Cardiac muscle cell (in vitro differentiated cells and primary cell): Measurements from ENCODE around the gene MEGF6. TPM values are rescaled to one million over a fixed set of nuclear protein-coding genes. Genes with fewer than 3 reads are reported as not detected.

ENCODE experiments used
- DNase-seq, 2 donors: peaks; one replicate each; pipeline versions ENCODE4 v3.0.0 to v3.0.0-alpha.2; 2010 to 2017; ENCODE audit warnings: low read depth in 1 of 2, low spot score in 1 of 2
- H3K27ac ChIP-seq: fragments of 200-600 bp; sonication (generic); 2 replicates; pipeline ENCODE4 v1.5.1; 2016
- H3K27me3 ChIP-seq: fragments of 200-600 bp; sonication (generic); 2 replicates; pipeline ENCODE4 v1.6.0; 2016; ENCODE audit warnings: control low read depth
- H3K36me3 ChIP-seq: fragments of 200-600 bp; sonication (generic); 2 replicates; pipeline ENCODE4 v1.5.1; 2016; ENCODE audit warnings: control low read depth
- H3K4me1 ChIP-seq: fragments of 200-600 bp; sonication (generic); 2 replicates; pipeline ENCODE4 v1.8.1; 2017; ENCODE audit warnings: low read depth, mild to moderate bottlenecking, mixed run types
- H3K4me3 ChIP-seq: fragments of 200-600 bp; sonication (generic); 2 replicates; pipeline ENCODE4 v1.5.1; 2016; ENCODE audit warnings: mild to moderate bottlenecking
- H3K9me3 ChIP-seq: fragments of 200-600 bp; sonication (generic); 2 replicates; pipeline ENCODE4 v1.5.1; 2017; ENCODE audit warnings: low read depth, mild to moderate bottlenecking, control low read depth
- polyA plus RNA-seq: library from polyadenylated mRNA; unstranded; fragments of >200 nt; fragmentation: Nextera tagmentation; extraction: Ambion mirVana; gene quantifications from 2 replicates; pipeline ENCODE4 v1.2.1, GENCODE V29; 2016
- total RNA-seq: library from RNA; depleted of rRNA; stranded (reverse); fragments of >200 nt; gene quantifications from 2 replicates; pipeline ENCODE4 v1.2.3, GENCODE V29; 2016
- TF ChIP-seq, protein P1 (sequence below): IDR thresholded peaks from 2 replicates; pipeline ENCODE4 v1.5.1; 2012; ENCODE audit warnings: low read depth, mild to moderate bottlenecking, low read length

Gene MEGF6
- total and polyA plus RNA-seq, 2 experiments from 2014 or later: 11.1 to 31.7 TPM

DNA sequence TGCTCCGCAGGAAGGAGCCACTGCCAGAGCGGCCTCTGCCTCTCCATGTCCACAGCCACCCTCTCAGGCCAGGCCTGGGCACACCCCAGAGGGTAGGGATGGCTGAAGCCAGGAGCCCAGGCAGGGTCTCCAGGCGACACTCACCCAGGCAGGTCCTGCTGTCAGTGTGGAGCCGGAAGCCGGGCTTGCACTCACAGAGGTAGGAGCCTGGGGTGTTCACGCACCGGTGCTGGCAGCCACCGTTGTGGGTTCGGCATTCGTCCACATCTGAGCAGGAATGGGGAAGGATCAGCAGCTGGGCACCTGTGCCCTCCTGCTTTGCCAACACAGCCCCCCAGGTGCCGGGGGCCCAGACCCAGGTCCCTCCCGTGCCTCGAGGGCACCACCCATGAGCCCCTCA, 87.3 kb downstream of the MEGF6 start:
- no peak overlapping the region for H3K4me3 ChIP-seq
- H3K9me3 ChIP-seq: no peaks in the 10 kb centered on the region
- H3K36me3 ChIP-seq: no peaks in the 10 kb centered on the region
- H3K27ac ChIP-seq: no peak overlapping the region
- DNase-seq: no peak
- no peaks in the 10 kb centered on the region for H3K27me3 ChIP-seq
- peaks cover 3% of the 10 kb centered on the region for H3K4me1 ChIP-seq
- TF ChIP-seq, protein P1, sequence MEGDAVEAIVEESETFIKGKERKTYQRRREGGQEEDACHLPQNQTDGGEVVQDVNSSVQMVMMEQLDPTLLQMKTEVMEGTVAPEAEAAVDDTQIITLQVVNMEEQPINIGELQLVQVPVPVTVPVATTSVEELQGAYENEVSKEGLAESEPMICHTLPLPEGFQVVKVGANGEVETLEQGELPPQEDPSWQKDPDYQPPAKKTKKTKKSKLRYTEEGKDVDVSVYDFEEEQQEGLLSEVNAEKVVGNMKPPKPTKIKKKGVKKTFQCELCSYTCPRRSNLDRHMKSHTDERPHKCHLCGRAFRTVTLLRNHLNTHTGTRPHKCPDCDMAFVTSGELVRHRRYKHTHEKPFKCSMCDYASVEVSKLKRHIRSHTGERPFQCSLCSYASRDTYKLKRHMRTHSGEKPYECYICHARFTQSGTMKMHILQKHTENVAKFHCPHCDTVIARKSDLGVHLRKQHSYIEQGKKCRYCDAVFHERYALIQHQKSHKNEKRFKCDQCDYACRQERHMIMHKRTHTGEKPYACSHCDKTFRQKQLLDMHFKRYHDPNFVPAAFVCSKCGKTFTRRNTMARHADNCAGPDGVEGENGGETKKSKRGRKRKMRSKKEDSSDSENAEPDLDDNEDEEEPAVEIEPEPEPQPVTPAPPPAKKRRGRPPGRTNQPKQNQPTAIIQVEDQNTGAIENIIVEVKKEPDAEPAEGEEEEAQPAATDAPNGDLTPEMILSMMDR: no peak

DNA sequence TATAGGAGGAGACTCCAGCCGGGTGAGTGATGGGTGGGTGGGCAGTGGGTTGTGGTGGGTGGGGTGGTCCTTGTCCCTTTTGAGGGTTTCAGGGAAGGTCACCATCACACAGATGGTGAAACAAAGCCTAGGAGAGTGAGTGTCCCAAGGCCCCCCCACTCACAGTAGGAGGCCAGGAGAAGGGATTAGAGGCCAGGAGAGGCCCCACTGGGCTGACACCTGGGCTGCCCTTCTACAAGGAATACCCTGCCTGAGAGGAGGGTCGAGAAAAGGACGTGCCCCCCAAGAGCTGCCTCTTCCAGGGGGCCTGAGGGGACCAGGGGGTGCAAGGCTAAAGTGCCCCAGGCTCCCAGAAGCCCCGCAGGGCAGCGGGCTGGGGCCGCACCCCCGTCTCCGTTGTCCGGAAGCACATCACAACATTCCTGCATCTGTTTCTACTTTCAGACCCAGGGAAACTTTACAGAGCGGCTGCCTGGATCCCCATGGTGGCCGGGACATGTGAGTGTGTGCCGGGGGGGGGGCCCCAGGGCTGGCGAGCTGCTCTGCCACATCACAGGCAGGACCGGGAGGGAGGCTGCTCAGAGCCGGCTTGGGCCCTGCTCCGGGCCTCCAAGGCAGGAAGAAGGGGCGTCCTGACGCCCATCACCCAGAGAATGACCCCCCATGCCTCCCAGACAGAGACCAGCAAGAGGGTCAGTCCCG, 88.6 kb downstream of the MEGF6 start:
- TF ChIP-seq, protein P1: no peak
- H3K4me1 ChIP-seq: no peaks in the 10 kb centered on the region
- DNase-seq: no peak
- no peaks in the 10 kb centered on the region for H3K9me3 ChIP-seq
- H3K27me3 ChIP-seq: no peaks in the 10 kb centered on the region
- H3K27ac ChIP-seq: no peak overlapping the region
- H3K4me3 ChIP-seq: no peak overlapping the region
- no peaks in the 10 kb centered on the region for H3K36me3 ChIP-seq

GRCh38 chr1:3522112-3522511, 89.2 kb downstream of the MEGF6 start:
- Histone ChIP-seq H3K27ac (no peak overlapping the region), H3K27me3 (no peaks in the 10 kb centered on the region), H3K4me1 (no peaks in the 10 kb centered on the region), H3K9me3 (no peaks in the 10 kb centered on the region), H3K36me3 (no peaks in the 10 kb centered on the region), H3K4me3 (no peak overlapping the region)
- TF ChIP-seq, protein P1: no peak
- no peak for DNase-seq

DNA sequence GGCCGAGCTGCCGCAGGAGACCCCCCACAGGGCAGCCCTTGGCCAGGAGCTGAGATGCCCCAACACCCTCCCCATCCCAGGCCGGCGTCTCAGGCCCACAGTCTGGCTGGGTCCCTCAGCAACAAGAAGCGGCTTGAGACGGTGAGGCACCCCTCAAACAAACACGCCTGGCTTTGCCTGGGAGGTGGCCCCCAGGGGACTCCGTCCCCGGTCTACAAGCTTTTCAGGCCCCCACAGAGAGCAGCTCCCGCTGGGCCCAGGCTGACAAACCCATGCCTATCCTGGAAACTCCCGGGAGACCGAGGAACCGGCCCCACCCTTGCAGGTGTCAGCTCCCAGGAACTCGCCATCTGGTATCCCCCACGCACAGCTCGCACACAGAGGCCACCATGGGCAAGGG, 89.9 kb downstream of the MEGF6 start:
- DNase-seq: no peak
- no peaks in the 10 kb centered on the region for H3K36me3 ChIP-seq
- TF ChIP-seq, protein P1: no peak
- no peaks in the 10 kb centered on the region for H3K27me3 ChIP-seq
- H3K4me3 ChIP-seq: no peak overlapping the region
- H3K4me1 ChIP-seq: no peaks in the 10 kb centered on the region
- no peak overlapping the region for H3K27ac ChIP-seq
- no peaks in the 10 kb centered on the region for H3K9me3 ChIP-seq

GRCh38 chr1:3520419-3521378, 90.6 kb downstream of the MEGF6 start:
- Histone ChIP-seq H3K4me1 (no peaks in the 10 kb centered on the region), H3K36me3 (no peaks in the 10 kb centered on the region), H3K4me3 (no peak overlapping the region), H3K27me3 (no peaks in the 10 kb centered on the region), H3K9me3 (no peaks in the 10 kb centered on the region), H3K27ac (no peak overlapping the region)
- TF ChIP-seq, protein P1: no peak
- no peak for DNase-seq
